H1 (cell line): Measurements from ENCODE around the gene HS3ST5. TPM values are rescaled to one million over a fixed set of nuclear protein-coding genes. Genes with fewer than 3 reads are reported as not detected.

Experiments
- ASH2L ChIP-seq: fragments of 200-600, 300-600 bp; sonication (generic); IDR thresholded peaks from one replicate; pipeline ENCODE4 v1.7.1; 2017; ENCODE audit warnings: low read length
- BRCA1 ChIP-seq: IDR thresholded peaks from 2 replicates; pipeline ENCODE4 v1.6.1; 2012; ENCODE audit warnings: low read depth, low read length, improper control_type of control experiment
- CHD1 ChIP-seq: IDR thresholded peaks from 2 replicates; pipeline ENCODE4 v1.6.1; 2012; ENCODE audit warnings: low read depth, low read length, improper control_type of control experiment
- EP300 ChIP-seq, 2 experiments: IDR thresholded peaks; 1 replicate in 1 of 2; 2 replicates in 1 of 2; pipeline ENCODE4 v1.6.1; 2011 to 2012; ENCODE audit warnings: low read depth in 2 of 2, low read length in 2 of 2, mild to moderate bottlenecking in 2 of 2, borderline replicate concordance in 1 of 2, inconsistent platforms in 1 of 2, moderate library complexity in 1 of 2
- EZH2 ChIP-seq: fragments of 200-600 bp; sonication (generic); IDR thresholded peaks from 2 replicates; pipeline ENCODE4 v1.7.1; 2012; ENCODE audit warnings: low read depth, mild to moderate bottlenecking, moderate library complexity, low read length, inconsistent platforms; ENCODE audit not compliant: severe bottlenecking
- KDM1A ChIP-seq: fragments of 200-600, 300-600 bp; sonication (generic); IDR thresholded peaks from 2 replicates; pipeline ENCODE4 v1.7.1; 2016; ENCODE audit warnings: mild to moderate bottlenecking, low read length, borderline replicate concordance
- POLR2AphosphoS5 ChIP-seq: IDR thresholded peaks from 2 replicates; pipeline ENCODE4 v1.6.1; 2011; ENCODE audit warnings: low read depth, low read length
- RFX5 ChIP-seq: IDR thresholded peaks from 2 replicates; pipeline ENCODE4 v1.6.1; 2011; ENCODE audit warnings: low read depth, low read length, improper control_type of control experiment, borderline replicate concordance
- TCF12 ChIP-seq: IDR thresholded peaks from 2 replicates; pipeline ENCODE4 v1.6.1; 2011; ENCODE audit warnings: low read depth, mild to moderate bottlenecking, low read length
- polyA plus RNA-seq, 7 experiments: library from polyadenylated mRNA; depleted of rRNA in 3 of 7; stranded (reverse) in 5 of 7; unstranded in 2 of 7; fragments of >200 nt in 5 of 7; fragments of 200-250 nt in 2 of 7; gene quantifications; 1 replicate in 5 of 7; 2 replicates in 1 of 7; 4 replicates in 1 of 7; pipeline versions ENCODE4 v1.2.1 to v1.2.3, GENCODE V29; 2011 to 2013; ENCODE audit warnings: missing spikeins in 2 of 7, mixed read lengths in 2 of 7
- total RNA-seq: library from RNA; stranded (reverse); fragmentation: NEBNext Ultra II Directional; extraction: Animal tissue kit (Norgen Biotek cat#: 25700); gene quantifications from 2 replicates; pipeline ENCODE4 v1.2.1, GENCODE V29; 2021
- TF ChIP-seq, protein P1 (sequence below): fragments of 300-600 bp; sonication (generic); IDR thresholded peaks from 2 replicates; pipeline ENCODE4 v1.7.1; 2012; ENCODE audit warnings: low read length, moderate library complexity, mild to moderate bottlenecking, inconsistent platforms; ENCODE audit not compliant: insufficient replicate concordance
- TF ChIP-seq, protein P2 (sequence below): IDR thresholded peaks from 2 replicates; pipeline ENCODE4 v1.6.1; 2012; ENCODE audit warnings: inconsistent platforms

HS3ST5 gene
- total and polyA plus RNA-seq, 2 of the 8 experiments (the other 6 are each of a cell fraction or from before 2014, with no cell fraction given), result 1.2 to 9.9 TPM

DNA sequence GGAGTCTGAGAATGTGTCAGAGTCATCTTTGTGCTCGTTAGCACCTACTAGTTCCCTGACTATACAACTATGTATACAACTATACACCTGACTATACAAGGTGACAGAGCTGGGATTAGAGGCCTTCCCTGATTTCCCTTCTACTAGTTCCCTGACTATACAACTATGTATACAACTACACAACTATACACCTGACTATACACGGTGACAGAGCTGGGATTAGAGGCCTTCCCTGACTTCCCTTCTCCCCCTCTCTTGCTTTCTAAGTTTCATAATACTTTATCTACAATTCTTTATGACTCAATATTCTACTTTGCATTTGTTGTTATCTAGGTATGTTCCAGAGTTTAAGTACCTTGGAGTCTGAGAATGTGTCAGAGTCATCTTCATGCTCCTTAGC lies 68.0 kb downstream of the HS3ST5 start (continued):
- TF ChIP-seq, protein P1, sequence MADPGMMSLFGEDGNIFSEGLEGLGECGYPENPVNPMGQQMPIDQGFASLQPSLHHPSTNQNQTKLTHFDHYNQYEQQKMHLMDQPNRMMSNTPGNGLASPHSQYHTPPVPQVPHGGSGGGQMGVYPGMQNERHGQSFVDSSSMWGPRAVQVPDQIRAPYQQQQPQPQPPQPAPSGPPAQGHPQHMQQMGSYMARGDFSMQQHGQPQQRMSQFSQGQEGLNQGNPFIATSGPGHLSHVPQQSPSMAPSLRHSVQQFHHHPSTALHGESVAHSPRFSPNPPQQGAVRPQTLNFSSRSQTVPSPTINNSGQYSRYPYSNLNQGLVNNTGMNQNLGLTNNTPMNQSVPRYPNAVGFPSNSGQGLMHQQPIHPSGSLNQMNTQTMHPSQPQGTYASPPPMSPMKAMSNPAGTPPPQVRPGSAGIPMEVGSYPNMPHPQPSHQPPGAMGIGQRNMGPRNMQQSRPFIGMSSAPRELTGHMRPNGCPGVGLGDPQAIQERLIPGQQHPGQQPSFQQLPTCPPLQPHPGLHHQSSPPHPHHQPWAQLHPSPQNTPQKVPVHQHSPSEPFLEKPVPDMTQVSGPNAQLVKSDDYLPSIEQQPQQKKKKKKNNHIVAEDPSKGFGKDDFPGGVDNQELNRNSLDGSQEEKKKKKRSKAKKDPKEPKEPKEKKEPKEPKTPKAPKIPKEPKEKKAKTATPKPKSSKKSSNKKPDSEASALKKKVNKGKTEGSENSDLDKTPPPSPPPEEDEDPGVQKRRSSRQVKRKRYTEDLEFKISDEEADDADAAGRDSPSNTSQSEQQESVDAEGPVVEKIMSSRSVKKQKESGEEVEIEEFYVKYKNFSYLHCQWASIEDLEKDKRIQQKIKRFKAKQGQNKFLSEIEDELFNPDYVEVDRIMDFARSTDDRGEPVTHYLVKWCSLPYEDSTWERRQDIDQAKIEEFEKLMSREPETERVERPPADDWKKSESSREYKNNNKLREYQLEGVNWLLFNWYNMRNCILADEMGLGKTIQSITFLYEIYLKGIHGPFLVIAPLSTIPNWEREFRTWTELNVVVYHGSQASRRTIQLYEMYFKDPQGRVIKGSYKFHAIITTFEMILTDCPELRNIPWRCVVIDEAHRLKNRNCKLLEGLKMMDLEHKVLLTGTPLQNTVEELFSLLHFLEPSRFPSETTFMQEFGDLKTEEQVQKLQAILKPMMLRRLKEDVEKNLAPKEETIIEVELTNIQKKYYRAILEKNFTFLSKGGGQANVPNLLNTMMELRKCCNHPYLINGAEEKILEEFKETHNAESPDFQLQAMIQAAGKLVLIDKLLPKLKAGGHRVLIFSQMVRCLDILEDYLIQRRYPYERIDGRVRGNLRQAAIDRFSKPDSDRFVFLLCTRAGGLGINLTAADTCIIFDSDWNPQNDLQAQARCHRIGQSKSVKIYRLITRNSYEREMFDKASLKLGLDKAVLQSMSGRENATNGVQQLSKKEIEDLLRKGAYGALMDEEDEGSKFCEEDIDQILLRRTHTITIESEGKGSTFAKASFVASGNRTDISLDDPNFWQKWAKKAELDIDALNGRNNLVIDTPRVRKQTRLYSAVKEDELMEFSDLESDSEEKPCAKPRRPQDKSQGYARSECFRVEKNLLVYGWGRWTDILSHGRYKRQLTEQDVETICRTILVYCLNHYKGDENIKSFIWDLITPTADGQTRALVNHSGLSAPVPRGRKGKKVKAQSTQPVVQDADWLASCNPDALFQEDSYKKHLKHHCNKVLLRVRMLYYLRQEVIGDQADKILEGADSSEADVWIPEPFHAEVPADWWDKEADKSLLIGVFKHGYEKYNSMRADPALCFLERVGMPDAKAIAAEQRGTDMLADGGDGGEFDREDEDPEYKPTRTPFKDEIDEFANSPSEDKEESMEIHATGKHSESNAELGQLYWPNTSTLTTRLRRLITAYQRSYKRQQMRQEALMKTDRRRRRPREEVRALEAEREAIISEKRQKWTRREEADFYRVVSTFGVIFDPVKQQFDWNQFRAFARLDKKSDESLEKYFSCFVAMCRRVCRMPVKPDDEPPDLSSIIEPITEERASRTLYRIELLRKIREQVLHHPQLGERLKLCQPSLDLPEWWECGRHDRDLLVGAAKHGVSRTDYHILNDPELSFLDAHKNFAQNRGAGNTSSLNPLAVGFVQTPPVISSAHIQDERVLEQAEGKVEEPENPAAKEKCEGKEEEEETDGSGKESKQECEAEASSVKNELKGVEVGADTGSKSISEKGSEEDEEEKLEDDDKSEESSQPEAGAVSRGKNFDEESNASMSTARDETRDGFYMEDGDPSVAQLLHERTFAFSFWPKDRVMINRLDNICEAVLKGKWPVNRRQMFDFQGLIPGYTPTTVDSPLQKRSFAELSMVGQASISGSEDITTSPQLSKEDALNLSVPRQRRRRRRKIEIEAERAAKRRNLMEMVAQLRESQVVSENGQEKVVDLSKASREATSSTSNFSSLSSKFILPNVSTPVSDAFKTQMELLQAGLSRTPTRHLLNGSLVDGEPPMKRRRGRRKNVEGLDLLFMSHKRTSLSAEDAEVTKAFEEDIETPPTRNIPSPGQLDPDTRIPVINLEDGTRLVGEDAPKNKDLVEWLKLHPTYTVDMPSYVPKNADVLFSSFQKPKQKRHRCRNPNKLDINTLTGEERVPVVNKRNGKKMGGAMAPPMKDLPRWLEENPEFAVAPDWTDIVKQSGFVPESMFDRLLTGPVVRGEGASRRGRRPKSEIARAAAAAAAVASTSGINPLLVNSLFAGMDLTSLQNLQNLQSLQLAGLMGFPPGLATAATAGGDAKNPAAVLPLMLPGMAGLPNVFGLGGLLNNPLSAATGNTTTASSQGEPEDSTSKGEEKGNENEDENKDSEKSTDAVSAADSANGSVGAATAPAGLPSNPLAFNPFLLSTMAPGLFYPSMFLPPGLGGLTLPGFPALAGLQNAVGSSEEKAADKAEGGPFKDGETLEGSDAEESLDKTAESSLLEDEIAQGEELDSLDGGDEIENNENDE, result no peak
- TF ChIP-seq, protein P2, sequence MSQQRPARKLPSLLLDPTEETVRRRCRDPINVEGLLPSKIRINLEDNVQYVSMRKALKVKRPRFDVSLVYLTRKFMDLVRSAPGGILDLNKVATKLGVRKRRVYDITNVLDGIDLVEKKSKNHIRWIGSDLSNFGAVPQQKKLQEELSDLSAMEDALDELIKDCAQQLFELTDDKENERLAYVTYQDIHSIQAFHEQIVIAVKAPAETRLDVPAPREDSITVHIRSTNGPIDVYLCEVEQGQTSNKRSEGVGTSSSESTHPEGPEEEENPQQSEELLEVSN, result no peak
- TF ChIP-seq CHD1, result no peak
- TF ChIP-seq KDM1A, result no peak
- no peak for TF ChIP-seq EP300 (IDR thresholded peaks at IDR 0.05; ENCODE audit: borderline replicate concordance in 1 of 2, low read depth in 2 of 2, low read length in 2 of 2)
- TF ChIP-seq EZH2, result no peak
- TF ChIP-seq RFX5, result no peak
- TF ChIP-seq ASH2L, result no peak
- TF ChIP-seq POLR2AphosphoS5, result no peak
- TF ChIP-seq BRCA1, result no peak
- TF ChIP-seq TCF12, result no peak
